Stomach (tissue), 9 donors: ENCODE data around the gene RHOD. TPM values are rescaled to one million over a fixed set of nuclear protein-coding genes. Genes with fewer than 3 reads are reported as not detected.

Experiments
- DNase-seq, 2 donors: peaks; one replicate each; pipeline versions ENCODE4 v3.0.0 to v3.0.0-alpha.2; 2013 to 2019
- H3K27ac ChIP-seq, 5 donors: fragments of 200-600 bp in 4 of 5; sonication (generic) in 4 of 5; one replicate each; pipeline ENCODE4 v1.5.1; 2013 to 2019; ENCODE audit warnings: mild to moderate bottlenecking in 1 of 5, moderate library complexity in 1 of 5
- H3K27me3 ChIP-seq, 3 donors: fragments of 200-600 bp; sonication (generic); one replicate each; pipeline ENCODE4 v1.5.1; 2017 to 2019; ENCODE audit warnings: mixed run types in 1 of 3
- H3K36me3 ChIP-seq, 4 donors: fragments of 200-600 bp; sonication (generic); 1 replicate in 3 of 4; 2 replicates in 1 of 4; pipeline ENCODE4 v1.5.1; 2016 to 2019
- H3K4me1 ChIP-seq, 4 donors: fragments of 200-600 bp; sonication (generic); one replicate each; pipeline ENCODE4 v1.5.1; 2016 to 2019
- H3K4me3 ChIP-seq, 4 donors: fragments of 200-600 bp; sonication (generic) in 3 of 4; one replicate each; pipeline ENCODE4 v1.5.1; 2016 to 2019; ENCODE audit warnings: mild to moderate bottlenecking in 1 of 4
- H3K9me3 ChIP-seq, 4 donors: fragments of 200-600 bp; sonication (generic); one replicate each; pipeline ENCODE4 v1.5.1; 2016 to 2019
- CTCF ChIP-seq, 7 experiments: fragments of 450-650 bp in 4 of 7; fragments of 200-600 bp in 3 of 7; sonication (generic) in 3 of 7; IDR thresholded peaks; one replicate each; pipeline ENCODE4 v1.5.1; 2016 to 2019; ENCODE audit warnings: antibody characterized with exemption in 7 of 7, control low read depth in 2 of 7, mild to moderate bottlenecking in 1 of 7
- EP300 ChIP-seq: sonication (generic); formaldehyde crosslinking; IDR thresholded peaks from one replicate; pipeline ENCODE4 v1.6.1; 2017; ENCODE audit warnings: antibody characterized with exemption
- POLR2A ChIP-seq, 4 donors: fragments of 450-650 bp; IDR thresholded peaks; one replicate each; pipeline ENCODE4 v1.6.1; 2016; ENCODE audit warnings: antibody characterized with exemption in 4 of 4, control low read depth in 2 of 4, mild to moderate bottlenecking in 1 of 4, moderate library complexity in 1 of 4
- POLR2AphosphoS5 ChIP-seq, 3 donors: sonication (generic); formaldehyde crosslinking; IDR thresholded peaks; one replicate each; pipeline ENCODE4 v1.6.1; 2016; ENCODE audit warnings: antibody characterized with exemption in 3 of 3
- WGBS, 5 donors: extraction: QIAGEN DNeasy Blood & Tissue Kit in 3 of 5; methylation state at CpG; one replicate each; pipeline versions ENCODE4 v1.1.5 to v1.1.7; 2013 to 2018; 5-methylcytosine and 5-hydroxymethylcytosine counted together
- intact Hi-C: fragments of 100-400 bp; cut with DNase I; formaldehyde crosslinking; loops from one replicate; pipeline ENCODE4 v1.15.1; 2023; ENCODE audit warnings: low total_unique reads
- polyA plus RNA-seq, 3 donors: library from polyadenylated mRNA; stranded (reverse); fragments of 200-250 nt; gene quantifications; one replicate each; pipeline ENCODE4 v1.2.3, GENCODE V29; 2013
- total RNA-seq, 5 donors: library from RNA; depleted of rRNA; stranded (reverse); fragments of >200 nt; gene quantifications; one replicate each; pipeline versions ENCODE4 v1.1.0 to v1.2.3, GENCODE V29; 2014 to 2016
- donor health status: healthy with polysubstance abuse.
- donor health status: Bipolar disorder and iron deficiency.
- donor health status: healthy.

Gene RHOD
- total and polyA plus RNA-seq, 8 donors, result 1.2 to 46.8 (median 36.4) TPM

DNA sequence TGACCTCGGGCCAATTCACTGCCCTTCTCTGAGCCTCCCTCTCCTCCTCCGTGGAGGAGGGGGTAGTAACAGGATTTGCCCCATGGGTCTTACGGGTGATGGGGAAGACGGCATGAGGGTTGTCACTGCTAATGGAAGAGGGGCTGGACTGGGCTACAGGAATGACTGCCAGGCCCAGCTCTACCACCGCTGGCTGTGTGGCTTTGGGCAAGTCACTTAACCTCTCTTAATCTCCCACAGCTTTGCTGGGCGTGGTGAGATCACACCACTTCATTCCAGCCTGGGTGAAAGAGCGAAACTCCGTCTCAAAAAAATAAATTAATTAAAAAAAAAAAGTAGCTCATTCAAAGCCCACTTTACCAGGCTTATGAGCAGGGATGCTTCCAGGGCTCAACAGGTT lies 30.9 kb upstream of the RHOD start:
- H3K36me3 ChIP-seq, result no peaks in the 10 kb centered on the region
- H3K4me3 ChIP-seq, result no peak overlapping the region
- peaks cover 19 to 32% (median 22%) of the 10 kb centered on the region in 4 donors for H3K4me1 ChIP-seq
- no peak overlapping the region for H3K27ac ChIP-seq
- H3K9me3 ChIP-seq, result no peaks in the 10 kb centered on the region
- 84 to 93% (median 91%) methylated on average over 7 to 8 of the region's 8 CpGs for WGBS, 5 donors
- DNase-seq, result no peak
- peaks cover 0 to 44% (median 25%) of the 10 kb centered on the region in 3 donors for H3K27me3 ChIP-seq
- intact Hi-C loops, result no loop called here
- no peak for TF ChIP-seq POLR2A (IDR thresholded peaks at IDR 0.05)
- no peak for TF ChIP-seq POLR2AphosphoS5 (IDR thresholded peaks at IDR 0.05)
- no peak for TF ChIP-seq EP300
- no peak for TF ChIP-seq CTCF (IDR thresholded peaks at IDR 0.05)

DNA sequence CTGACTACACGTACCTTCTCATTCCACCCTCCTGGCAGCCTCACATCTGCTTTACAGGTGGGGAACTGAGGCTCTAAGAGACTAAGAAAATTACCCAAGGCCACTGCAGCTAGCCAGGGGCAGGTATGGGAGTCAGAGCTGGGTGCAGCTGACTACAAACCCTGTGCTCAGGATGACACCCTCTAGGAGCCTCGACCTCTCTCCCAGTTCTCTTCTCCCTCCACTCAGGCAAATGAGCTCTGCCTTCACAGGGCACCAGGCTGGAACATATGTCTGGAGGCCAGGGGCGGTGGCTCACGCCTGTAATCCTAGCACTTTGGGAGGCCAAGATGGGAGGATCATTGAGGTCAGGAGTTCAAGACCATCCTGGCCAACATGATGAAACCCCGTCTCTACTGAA lies 29.7 kb upstream of the RHOD start:
- peaks cover 18 to 32% (median 21%) of the 10 kb centered on the region in 4 donors for H3K4me1 ChIP-seq
- no peak for DNase-seq
- H3K27ac ChIP-seq, result no peak overlapping the region
- TF ChIP-seq CTCF (IDR thresholded peaks at IDR 0.05) (no peak), POLR2A (IDR thresholded peaks at IDR 0.05) (no peak), POLR2AphosphoS5 (IDR thresholded peaks at IDR 0.05) (no peak), EP300 (no peak)
- no peaks in the 10 kb centered on the region for H3K36me3 ChIP-seq
- peaks cover 0 to 53% (median 25%) of the 10 kb centered on the region in 3 donors for H3K27me3 ChIP-seq
- intact Hi-C loops, result no loop called here
- WGBS, 5 donors, result 83 to 91% (median 87%) methylated on average over 3 to 5 of the region's 5 CpGs
- no peak overlapping the region for H3K4me3 ChIP-seq
- H3K9me3 ChIP-seq, result no peaks in the 10 kb centered on the region

DNA sequence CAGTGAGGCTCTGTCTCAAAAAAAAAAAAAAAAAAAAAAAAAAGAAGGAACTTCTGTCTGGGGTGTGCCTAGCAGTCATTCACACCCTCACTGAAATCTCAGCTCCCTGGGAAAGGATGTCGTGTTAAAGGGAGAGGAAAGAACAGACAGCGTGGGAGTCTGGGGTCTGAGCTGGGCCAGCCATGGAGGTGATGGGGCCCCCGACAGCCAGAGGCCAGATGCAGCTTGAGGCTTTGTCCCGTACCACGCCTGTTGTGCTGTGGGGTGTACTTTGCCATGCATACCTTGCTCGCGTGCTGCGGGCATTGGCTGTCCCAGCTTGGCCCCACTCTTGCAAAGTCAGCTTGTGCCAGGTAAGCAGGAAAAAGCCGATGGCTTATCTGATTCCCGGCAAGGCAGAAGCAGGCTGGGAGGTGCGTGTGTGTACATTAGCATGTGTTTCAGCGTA lies 29.1 kb upstream of the RHOD start:
- intact Hi-C loops, result no loop called here
- Histone ChIP-seq H3K4me3 (no peak overlapping the region), H3K9me3 (no peaks in the 10 kb centered on the region), H3K27ac (peak overlapping the region in 4 of 5 donors; percentile 14 to 56 (median 40)), H3K36me3 (no peaks in the 10 kb centered on the region), H3K27me3 (peaks cover 0 to 50% (median 21%) of the 10 kb centered on the region in 3 donors), H3K4me1 (peaks cover 12 to 26% (median 16%) of the 10 kb centered on the region in 4 donors)
- 30 to 40% (median 36%) methylated on average over 12 of the region's 12 CpGs for WGBS, 5 donors
- DNase-seq, result peak; percentile 72 to 78
- TF ChIP-seq POLR2AphosphoS5 (IDR thresholded peaks at IDR 0.05) (peak in 1 of 3 donors; percentile 56), EP300 (no peak)

- no peak for DNase-seq
- no peak for TF ChIP-seq EP300
- TF ChIP-seq CTCF (IDR thresholded peaks at IDR 0.05), result no peak
- no peak for TF ChIP-seq POLR2A (IDR thresholded peaks at IDR 0.05)
- TF ChIP-seq POLR2AphosphoS5 (IDR thresholded peaks at IDR 0.05), result no peak
- Histone ChIP-seq H3K27me3 (peaks cover 0 to 44% (median 15%) of the 10 kb centered on the region in 3 donors), H3K9me3 (no peaks in the 10 kb centered on the region), H3K4me3 (no peak overlapping the region), H3K36me3 (no peaks in the 10 kb centered on the region), H3K4me1 (peaks cover 7 to 24% (median 11%) of the 10 kb centered on the region in 4 donors), H3K27ac (peak overlapping the region in 4 of 5 donors; percentile 14 to 56 (median 40))
- intact Hi-C loops, result no loop called here
- 46 to 65% (median 50%) methylated on average over 6 of the region's 6 CpGs for WGBS, 5 donors
Measured at GRCh38 chr11:67027943-67028542, 28.6 kb upstream of the RHOD start.

DNA sequence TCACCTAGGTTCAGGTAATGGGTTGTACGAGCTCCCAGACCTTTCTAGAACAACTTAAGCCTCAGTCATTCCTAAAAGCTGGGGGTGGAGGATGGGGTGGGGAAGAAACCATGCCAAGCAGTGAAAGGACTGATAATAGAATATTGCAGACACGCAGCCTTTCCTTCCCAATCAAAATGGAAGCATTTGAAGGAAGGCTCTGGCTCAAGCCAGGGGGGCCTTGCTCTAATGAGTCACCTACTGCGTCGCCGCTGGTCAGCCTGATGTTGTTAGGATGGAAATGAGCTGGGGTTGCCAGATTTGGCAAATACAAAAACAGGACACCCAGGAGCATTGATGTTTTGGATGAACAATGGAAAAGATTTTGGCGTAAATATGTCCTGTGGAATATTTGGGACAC lies 27.5 kb upstream of the RHOD start:
- intact Hi-C loops, result no loop called here
- WGBS, 5 donors, result 82 to 93% (median 92%) methylated on average over 6 of the region's 6 CpGs
- DNase-seq, result no peak
- Histone ChIP-seq H3K27me3 (peaks cover 0 to 34% (median 4%) of the 10 kb centered on the region in 3 donors), H3K27ac (no peak overlapping the region), H3K4me3 (no peak overlapping the region), H3K9me3 (no peaks in the 10 kb centered on the region), H3K36me3 (no peaks in the 10 kb centered on the region), H3K4me1 (peaks cover 0 to 22% (median 3%) of the 10 kb centered on the region in 4 donors)
- TF ChIP-seq POLR2AphosphoS5 (IDR thresholded peaks at IDR 0.05), result no peak
- TF ChIP-seq EP300, result no peak
- TF ChIP-seq POLR2A (IDR thresholded peaks at IDR 0.05), result no peak
- TF ChIP-seq CTCF (IDR thresholded peaks at IDR 0.05), result no peak
